Lung (tissue), 12 donors: Measurements from ENCODE around the gene BMP2K. TPM values are rescaled to one million over a fixed set of nuclear protein-coding genes. Genes with fewer than 3 reads are reported as not detected.
A peak's percentile ranks its signal among the peaks of the same experiment; 100 is the strongest.

Source experiments
- ATAC-seq: fragments of 200-7000 bp; cut with Tn5 transposase; one replicate; pipeline ENCODE4 v1.9.1; 2020; ENCODE audit warnings: moderate number of reproducible peaks; ENCODE audit not compliant: insufficient read depth, low FRiP score
- DNase-seq, 3 donors: peaks; one replicate each; pipeline ENCODE4 v3.0.0-alpha.2; 2013 to 2017
- H3K27ac ChIP-seq, 2 donors: one replicate each; pipeline ENCODE4 v1.5.1; 2013; ENCODE audit warnings: mild to moderate bottlenecking in 2 of 2, moderate library complexity in 2 of 2, control low read depth in 1 of 2, inconsistent platforms in 1 of 2, low read depth in 1 of 2, low read length in 1 of 2
- H3K27me3 ChIP-seq, 3 donors: one replicate each; pipeline ENCODE4 v1.5.1; 2013; ENCODE audit warnings: low read length in 2 of 3; ENCODE audit not compliant: control insufficient read depth in 3 of 3, insufficient read depth in 3 of 3
- H3K36me3 ChIP-seq, 4 donors: one replicate each; pipeline ENCODE4 v1.5.1; 2013; ENCODE audit warnings: low read length in 4 of 4, mild to moderate bottlenecking in 1 of 4, moderate library complexity in 1 of 4; ENCODE audit not compliant: control insufficient read depth in 4 of 4, insufficient read depth in 4 of 4
- H3K4me1 ChIP-seq, 5 donors: one replicate each; pipeline ENCODE4 v1.5.1; 2013; ENCODE audit warnings: low read length in 5 of 5, mild to moderate bottlenecking in 2 of 5, moderate library complexity in 1 of 5; ENCODE audit not compliant: control insufficient read depth in 5 of 5, insufficient read depth in 5 of 5
- H3K4me3 ChIP-seq: one replicate; pipeline ENCODE4 v1.5.1; 2013; ENCODE audit warnings: mild to moderate bottlenecking, control low read depth, moderate library complexity
- H3K9ac ChIP-seq, 2 donors: one replicate each; pipeline ENCODE4 v1.5.1; 2013; ENCODE audit warnings: low read length in 2 of 2, control low read depth in 1 of 2; ENCODE audit not compliant: insufficient read depth in 1 of 2
- H3K9me3 ChIP-seq, 4 donors: one replicate each; pipeline ENCODE4 v1.5.1; 2013; ENCODE audit warnings: low read length in 3 of 4, mild to moderate bottlenecking in 1 of 4, moderate library complexity in 1 of 4; ENCODE audit not compliant: control insufficient read depth in 4 of 4, insufficient read depth in 3 of 4
- WGBS, 2 donors: extraction: QIAGEN DNeasy Blood & Tissue Kit; methylation state at CpG; one replicate each; pipeline ENCODE4 v1.1.7; 2013; 5-methylcytosine and 5-hydroxymethylcytosine counted together
- polyA plus RNA-seq, 2 donors: library from polyadenylated mRNA; stranded (reverse); fragments of 200-250 nt; gene quantifications; one replicate each; pipeline ENCODE4 v1.2.1, GENCODE V29; 2013
- total RNA-seq, 2 donors: library from RNA; depleted of rRNA in 1 of 2; stranded (reverse); fragments of >200 nt in 1 of 2; gene quantifications; one replicate each; pipeline ENCODE4 v1.2.1, GENCODE V29; 2014 to 2021
- TF ChIP-seq, protein P1 (sequence below): IDR thresholded peaks from 2 replicates; pipeline ENCODE4 v1.5.1; 2012; ENCODE audit warnings: mild to moderate bottlenecking; ENCODE audit errors: control extremely low read depth, extremely low read depth
- donor health status: control.
- donor health status: control.
- donor health status: Bipolar disorder and iron deficiency.
- donor health status: healthy.
- donor health status: DM: yes; HTN: yes; CAD: no.

The BMP2K gene
- total and polyA plus RNA-seq, 4 donors = 10.0 to 89.7 (median 26.0) TPM

DNA sequence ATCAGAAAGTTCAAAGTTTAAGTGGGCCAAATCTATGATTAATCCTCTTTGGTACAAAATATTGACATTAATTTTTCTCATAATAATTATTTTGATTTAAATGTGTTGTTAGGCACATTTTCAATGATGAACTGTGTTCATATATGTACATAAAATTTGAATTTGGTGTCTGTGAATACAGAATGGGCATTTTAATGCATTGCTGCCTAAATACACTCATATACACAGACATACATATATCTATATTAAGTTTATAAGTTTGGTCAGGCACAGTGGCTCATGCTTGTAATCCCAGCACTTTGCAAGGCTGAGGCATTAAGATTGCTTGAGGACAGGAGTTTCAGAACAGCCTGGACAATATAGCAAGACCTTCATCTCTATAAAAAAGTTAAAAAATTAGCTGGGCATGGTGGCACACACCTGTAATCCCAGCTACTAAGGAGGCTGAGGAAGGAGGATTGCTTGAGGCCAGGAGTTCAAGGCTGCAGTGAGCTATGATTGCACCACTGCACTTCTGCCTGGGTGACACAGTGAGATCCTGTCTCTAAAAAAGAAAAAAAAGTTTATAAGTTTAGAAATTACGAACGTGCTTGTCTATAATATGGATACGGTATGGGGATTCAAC, 12.3 kb upstream of the BMP2K start:
- no peak for ATAC-seq
- WGBS, 2 donors = 92 to 94% methylated on average over 3 of the region's 3 CpGs
- H3K4me1 ChIP-seq = peaks cover 0 to 10% (median 0%) of the 10 kb centered on the region in 5 donors
- H3K4me3 ChIP-seq = no peak overlapping the region
- DNase-seq = no peak
- no peaks in the 10 kb centered on the region for H3K27me3 ChIP-seq
- no peaks in the 10 kb centered on the region for H3K36me3 ChIP-seq
- no peak overlapping the region for H3K27ac ChIP-seq
- H3K9me3 ChIP-seq = no peaks in the 10 kb centered on the region
- TF ChIP-seq, protein P1, sequence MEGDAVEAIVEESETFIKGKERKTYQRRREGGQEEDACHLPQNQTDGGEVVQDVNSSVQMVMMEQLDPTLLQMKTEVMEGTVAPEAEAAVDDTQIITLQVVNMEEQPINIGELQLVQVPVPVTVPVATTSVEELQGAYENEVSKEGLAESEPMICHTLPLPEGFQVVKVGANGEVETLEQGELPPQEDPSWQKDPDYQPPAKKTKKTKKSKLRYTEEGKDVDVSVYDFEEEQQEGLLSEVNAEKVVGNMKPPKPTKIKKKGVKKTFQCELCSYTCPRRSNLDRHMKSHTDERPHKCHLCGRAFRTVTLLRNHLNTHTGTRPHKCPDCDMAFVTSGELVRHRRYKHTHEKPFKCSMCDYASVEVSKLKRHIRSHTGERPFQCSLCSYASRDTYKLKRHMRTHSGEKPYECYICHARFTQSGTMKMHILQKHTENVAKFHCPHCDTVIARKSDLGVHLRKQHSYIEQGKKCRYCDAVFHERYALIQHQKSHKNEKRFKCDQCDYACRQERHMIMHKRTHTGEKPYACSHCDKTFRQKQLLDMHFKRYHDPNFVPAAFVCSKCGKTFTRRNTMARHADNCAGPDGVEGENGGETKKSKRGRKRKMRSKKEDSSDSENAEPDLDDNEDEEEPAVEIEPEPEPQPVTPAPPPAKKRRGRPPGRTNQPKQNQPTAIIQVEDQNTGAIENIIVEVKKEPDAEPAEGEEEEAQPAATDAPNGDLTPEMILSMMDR = no peak
- H3K9ac ChIP-seq = no peak overlapping the region

DNA sequence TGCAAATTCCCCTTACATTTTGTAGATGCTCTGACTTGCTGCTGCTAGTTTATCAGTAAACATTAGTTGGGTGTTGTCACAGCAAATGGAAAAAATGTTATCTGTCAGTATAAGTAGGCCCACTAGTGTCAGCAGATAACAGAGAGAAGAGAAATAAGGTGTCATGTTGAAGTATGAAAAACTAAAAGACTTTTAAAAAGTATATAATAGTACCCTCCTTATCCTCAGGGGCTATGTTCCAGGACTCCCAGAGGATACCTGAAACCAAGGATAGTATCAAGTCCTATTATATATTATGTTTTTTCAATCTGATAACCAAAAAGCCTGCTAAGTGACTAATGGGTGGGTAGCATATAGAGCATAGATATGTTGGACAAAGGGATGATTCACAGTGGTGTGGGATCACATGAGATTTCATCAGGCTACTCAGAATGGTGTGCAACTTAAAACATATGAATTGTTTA, 11.6 kb upstream of the BMP2K start:
- ATAC-seq (no peak), DNase-seq (no peak)
- Histone ChIP-seq H3K9ac (no peak overlapping the region), H3K36me3 (no peaks in the 10 kb centered on the region), H3K4me3 (no peak overlapping the region), H3K4me1 (peaks cover 0 to 10% (median 0%) of the 10 kb centered on the region in 5 donors), H3K27me3 (no peaks in the 10 kb centered on the region), H3K27ac (no peak overlapping the region), H3K9me3 (no peaks in the 10 kb centered on the region)
- TF ChIP-seq, protein P1 = no peak

DNA sequence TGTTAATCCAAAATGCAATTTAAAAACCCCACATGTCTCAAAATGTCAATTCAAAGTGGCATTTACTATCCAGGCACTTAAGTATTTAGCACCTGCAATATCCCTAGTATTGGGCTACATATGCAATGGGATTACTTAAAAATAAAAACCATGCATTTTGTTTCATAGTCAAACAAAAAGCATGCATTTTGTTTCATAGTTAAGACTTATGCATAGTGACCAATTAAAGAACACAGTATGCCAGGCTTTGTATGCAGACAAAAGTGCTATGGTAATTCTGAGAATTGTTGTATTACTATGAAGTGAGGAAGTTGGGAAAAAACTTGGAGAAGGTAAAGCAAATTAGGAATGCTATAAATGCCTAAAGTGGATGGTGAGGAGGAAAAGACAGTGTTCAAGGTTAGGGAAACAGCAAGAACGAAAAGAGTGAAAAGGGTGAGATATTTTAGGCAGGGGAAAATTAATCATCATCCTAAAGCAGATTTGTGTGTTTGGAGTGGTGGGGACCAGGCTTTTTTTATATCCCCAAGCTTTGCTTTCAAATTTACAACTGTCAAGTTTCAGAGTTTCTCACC, 10.6 kb upstream of the BMP2K start:
- Histone ChIP-seq H3K4me3 (no peak overlapping the region), H3K4me1 (peaks cover 0 to 10% (median 0%) of the 10 kb centered on the region in 5 donors), H3K27me3 (no peaks in the 10 kb centered on the region), H3K9ac (no peak overlapping the region), H3K9me3 (no peaks in the 10 kb centered on the region), H3K27ac (no peak overlapping the region), H3K36me3 (no peaks in the 10 kb centered on the region)
- TF ChIP-seq, protein P1 = no peak
- ATAC-seq = no peak
- no peak for DNase-seq
- WGBS, 2 donors = 39 to 88% methylated on average over 1 of the region's 1 CpG

DNA sequence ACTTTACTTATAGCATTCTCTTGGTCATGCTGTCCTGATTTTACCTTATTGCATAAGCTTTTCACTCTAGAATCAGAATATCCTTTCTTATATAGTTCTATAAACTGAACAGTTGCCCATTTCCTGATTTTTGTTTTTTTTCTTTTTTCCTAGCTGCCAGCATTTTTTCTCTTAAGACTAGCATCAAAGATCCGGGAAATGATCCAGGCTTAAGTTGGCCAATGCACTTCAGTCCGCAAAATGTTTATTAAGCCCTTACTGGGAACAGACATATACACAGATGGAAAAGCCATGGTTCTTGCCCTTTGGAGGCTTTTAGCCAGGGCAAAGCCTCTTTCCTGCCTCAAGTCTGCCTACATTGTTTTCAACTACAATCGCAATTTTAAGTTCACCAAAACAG, 10.1 kb upstream of the BMP2K start:
- Histone ChIP-seq H3K36me3 (no peaks in the 10 kb centered on the region), H3K9me3 (no peaks in the 10 kb centered on the region), H3K27ac (no peak overlapping the region), H3K27me3 (no peaks in the 10 kb centered on the region), H3K4me1 (peaks cover 0 to 10% (median 0%) of the 10 kb centered on the region in 5 donors), H3K4me3 (no peak overlapping the region), H3K9ac (no peak overlapping the region)
- ATAC-seq = no peak
- DNase-seq = peak; percentile 55 to 93 (median 88)
- 37 to 64% methylated on average over 3 of the region's 3 CpGs for WGBS, 2 donors
- TF ChIP-seq, protein P1 = no peak
